ENCODE data around the gene ZNF414.

- TF ChIP-seq CTCF (IDR thresholded peaks at IDR 0.05; ENCODE audit: poor library complexity, severe bottlenecking) (no peak), TAF1 (IDR thresholded peaks at IDR 0.05; ENCODE audit: low read depth) (no peak), MXI1 (conservative IDR thresholded peaks at IDR 0.05; ENCODE audit: poor library complexity, severe bottlenecking) (no peak), EZH2 (IDR thresholded peaks at IDR 0.05; ENCODE audit: borderline replicate concordance, insufficient read depth, low read length, poor library complexity, severe bottlenecking) (no peak), RAD21 (conservative IDR thresholded peaks at IDR 0.05) (no peak), POLR2AphosphoS5 (IDR thresholded peaks at IDR 0.05) (no peak), EP300 (conservative IDR thresholded peaks at IDR 0.05; ENCODE audit: poor library complexity, severe bottlenecking) (no peak), SMC3 (conservative IDR thresholded peaks at IDR 0.05; ENCODE audit: poor library complexity) (no peak)
Measured at GRCh38 chr19:8466018-8466417, 47.9 kb downstream of the ZNF414 start.
